Stimulated activated CD8-positive, alpha-beta memory T cell treated with anti-CD3 and anti-CD28 coated beads, Interleukin-7, amount 100 ng/mL, for 4 hours (primary cell): Measurements from ENCODE around the gene USP34.
"Not testable (repeated sequence)": the region's sequence is repeated elsewhere in the genome, so short reads cannot be mapped to it uniquely, and the experiment has no call there.

Source experiments
- DNase-seq, 2 donors: peaks; one replicate each; pipeline ENCODE4 v3.0.0-alpha.2; 2020; ENCODE audit warnings: low read depth in 2 of 2

The USP34 gene

GRCh38 chr2:61470965-61471904 is at the start of gene USP34:
Gene USP34, minus strand, starts transcription at chr2:61471087. Its CDS starts 395 bp downstream, at chr2:61470692.
- DNase-seq = peak; percentile 83 to 94

- no peak for DNase-seq
Measured at GRCh38 chr2:61520261-61520660, 49.4 kb upstream of the USP34 start.

GRCh38 chr2:61512768-61513398 is 42.0 kb upstream of the USP34 start:
- DNase-seq = no peak

GRCh38 chr2:61510674-61511671 is 40.1 kb upstream of the USP34 start:
- no peak for DNase-seq

- no peak for DNase-seq
Measured at GRCh38 chr2:61504949-61505348, 34.1 kb upstream of the USP34 start.

- DNase-seq = no peak
Measured at GRCh38 chr2:61499060-61499459, 28.2 kb upstream of the USP34 start.

GRCh38 chr2:61493523-61493942 is 22.6 kb upstream of the USP34 start:
- DNase-seq = no peak

- no peak for DNase-seq
Measured at GRCh38 chr2:61492476-61492875, 21.6 kb upstream of the USP34 start.

- DNase-seq = no peak
Measured at GRCh38 chr2:61485281-61485680, 14.4 kb upstream of the USP34 start.

GRCh38 chr2:61478086-61478485 is 7.2 kb upstream of the USP34 start:
- no peak for DNase-seq

GRCh38 chr2:61476929-61477589 is 6.2 kb upstream of the USP34 start:
- DNase-seq = not testable (repeated sequence)

- DNase-seq = no peak
Measured at GRCh38 chr2:61471905-61472805, 1.3 kb upstream of the USP34 start.

- DNase-seq = peak; percentile 69 to 83
Measured at GRCh38 chr2:61470122-61470951, 550 bp downstream of the USP34 start.

- DNase-seq = no peak
Measured at GRCh38 chr2:61469424-61470121, 1.3 kb downstream of the USP34 start.

- DNase-seq = not testable (repeated sequence)
Measured at GRCh38 chr2:61468231-61468630, 2.7 kb downstream of the USP34 start.

- DNase-seq = no peak
Measured at GRCh38 chr2:61465045-61465444, 5.8 kb downstream of the USP34 start.

- DNase-seq = no peak
Measured at GRCh38 chr2:61463769-61464475, 7.0 kb downstream of the USP34 start.

GRCh38 chr2:61461404-61461803 is 9.5 kb downstream of the USP34 start:
- DNase-seq = no peak
